Fibroblast of skin of abdomen (primary cell): Measurements from ENCODE around the gene MARVELD3.

Experiments
- DNase-seq: peaks from one replicate; pipeline ENCODE4 v3.0.0-alpha.2; 2013

MARVELD3 gene

DNA sequence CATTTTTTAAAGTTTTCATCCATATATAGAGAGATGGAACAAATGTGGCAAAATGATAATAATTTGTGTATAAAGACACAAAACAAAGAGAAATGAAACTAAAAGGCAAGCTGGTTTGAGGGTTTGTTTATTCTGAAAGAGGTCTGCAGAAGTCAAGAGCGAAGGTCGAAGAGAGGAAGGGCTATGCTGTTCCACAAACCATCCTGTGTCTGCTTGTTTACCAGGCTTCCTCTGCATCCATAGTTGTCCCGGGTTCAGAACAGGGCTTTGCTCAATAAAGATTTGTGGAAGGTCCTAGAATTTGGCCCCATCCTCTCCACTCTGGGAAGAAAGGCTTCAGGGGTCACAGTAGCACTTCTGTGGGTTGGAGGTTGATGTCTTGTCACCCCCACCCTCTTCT is 2.4 kb upstream of the MARVELD3 start:
- DNase-seq, result no peak

DNA sequence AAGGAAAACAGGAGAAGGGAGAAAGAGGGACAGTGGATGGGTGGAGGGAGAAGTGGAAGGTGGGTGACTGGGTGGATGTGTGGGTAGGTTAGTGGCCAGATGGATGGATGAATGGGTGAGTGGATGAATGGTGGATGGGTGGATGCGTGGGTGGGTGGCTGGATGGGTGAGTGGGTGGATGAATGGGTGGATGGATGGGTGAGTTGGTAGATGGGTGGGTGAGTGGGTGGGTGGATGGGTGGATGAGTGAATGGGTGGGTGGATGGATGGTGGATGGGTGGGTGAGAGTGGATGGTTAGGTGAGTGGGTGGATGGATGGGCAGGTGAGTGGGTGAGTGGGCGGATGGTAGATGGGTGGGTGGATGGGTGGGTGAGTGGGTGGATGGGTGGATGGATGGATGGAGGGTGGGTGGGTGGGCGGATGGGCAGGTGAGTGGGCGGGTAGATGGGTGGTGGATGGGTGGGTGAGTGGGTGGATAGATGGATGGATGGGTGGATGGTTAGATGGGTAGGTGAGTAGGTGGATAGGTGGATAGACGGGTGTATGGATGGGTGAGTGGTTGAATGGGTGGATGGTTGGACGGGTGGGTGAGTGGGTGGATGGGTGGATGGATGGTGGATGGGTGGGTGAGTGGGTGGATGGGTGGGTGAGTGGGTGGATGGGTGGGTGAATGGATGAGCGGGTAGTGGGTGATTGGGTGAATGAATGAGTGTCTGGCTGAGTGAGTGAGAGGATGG is 702 bp upstream of the MARVELD3 start:
- no peak for DNase-seq

DNA sequence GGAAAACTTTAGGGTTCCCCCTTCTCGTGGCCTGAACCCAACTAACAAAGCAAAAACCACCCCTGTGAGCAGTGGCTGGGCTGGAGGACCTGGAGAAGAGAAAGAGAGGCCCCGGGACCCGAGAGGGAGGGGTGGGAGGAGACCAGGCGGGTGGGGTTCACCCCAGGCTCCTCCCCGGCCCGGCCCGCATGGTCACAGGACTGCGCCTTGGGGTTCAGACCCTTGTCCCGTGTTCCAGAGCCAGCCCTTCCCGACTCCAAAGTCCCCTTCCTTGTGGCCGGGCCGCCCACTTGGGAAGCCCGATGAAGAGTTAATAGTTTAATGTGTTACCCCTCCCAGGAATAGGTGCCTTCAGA is 852 bp downstream of the MARVELD3 start:
- DNase-seq, result no peak

DNA sequence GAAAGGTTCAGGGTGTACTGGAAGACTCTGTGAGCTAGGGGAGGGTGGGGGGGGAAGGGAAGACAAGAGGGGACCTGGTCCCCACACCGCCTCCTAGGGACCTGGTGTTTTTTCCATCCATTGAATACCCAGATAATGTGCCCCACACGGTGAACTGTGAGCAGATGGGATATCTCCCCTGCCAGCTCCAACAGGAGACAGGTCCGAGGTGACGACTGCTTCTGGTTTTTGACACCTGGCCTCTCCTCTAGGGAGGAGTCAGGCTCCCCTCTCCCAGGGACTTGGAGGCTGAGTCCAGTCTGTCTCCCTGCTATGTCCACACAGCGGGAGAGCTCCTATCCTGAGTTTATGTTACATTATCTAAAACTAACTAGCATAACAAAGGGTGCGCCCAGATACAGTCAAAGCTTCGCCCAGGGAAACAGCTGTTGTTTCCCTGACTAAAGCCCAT is 1.8 kb downstream of the MARVELD3 start:
- DNase-seq, result no peak

- DNase-seq, result peak; percentile 49
Measured at GRCh38 chr16:71628810-71629209, 2.8 kb downstream of the MARVELD3 start.

GRCh38 chr16:71629278-71630016 is 3.5 kb downstream of the MARVELD3 start:
- no peak for DNase-seq

DNA sequence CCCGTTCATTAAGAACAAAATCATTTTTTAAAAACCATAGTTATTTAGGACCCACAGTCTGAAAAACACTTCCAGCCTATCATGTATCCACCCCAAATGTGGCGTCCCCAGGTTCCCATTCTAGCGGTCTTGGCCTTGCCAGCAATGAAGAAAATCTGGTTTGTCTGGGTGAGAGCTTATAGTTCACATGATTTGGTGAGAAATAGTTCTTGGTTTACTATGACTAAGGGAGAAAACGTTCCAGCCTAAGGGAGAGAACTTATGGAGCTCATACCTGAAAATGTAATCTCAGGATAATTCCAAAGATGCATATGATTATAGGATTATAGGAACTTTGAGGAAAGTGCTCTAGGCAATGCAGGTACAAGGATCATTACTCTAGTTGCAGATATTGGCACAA is 4.8 kb downstream of the MARVELD3 start:
- no peak for DNase-seq

- no peak for DNase-seq
Measured at GRCh38 chr16:71631776-71632175, 5.8 kb downstream of the MARVELD3 start.

DNA sequence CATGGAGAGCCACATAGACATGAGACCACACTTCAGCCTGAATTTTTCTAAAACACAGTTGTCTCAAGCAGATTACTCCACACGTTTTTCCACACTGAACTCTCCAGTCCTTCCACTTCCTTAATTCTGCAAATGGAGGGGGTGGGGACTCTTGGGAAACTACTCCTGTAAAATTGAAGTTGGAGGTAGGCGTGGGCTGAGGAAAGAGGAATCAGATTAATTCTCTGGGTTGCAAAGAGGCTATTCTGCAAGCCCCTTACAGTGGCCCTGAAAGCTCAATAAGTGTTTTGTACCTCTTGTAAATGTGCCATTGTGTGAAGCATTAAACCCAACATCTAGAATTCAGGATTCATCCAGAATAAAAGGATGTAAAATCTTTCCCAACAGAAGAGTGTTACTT is 9.6 kb downstream of the MARVELD3 start:
- no peak for DNase-seq

- DNase-seq, result peak; percentile 68
Measured at GRCh38 chr16:71637398-71637797, 11.4 kb downstream of the MARVELD3 start.

- DNase-seq, result no peak
Measured at GRCh38 chr16:71645450-71645849, 19.5 kb downstream of the MARVELD3 start.

DNA sequence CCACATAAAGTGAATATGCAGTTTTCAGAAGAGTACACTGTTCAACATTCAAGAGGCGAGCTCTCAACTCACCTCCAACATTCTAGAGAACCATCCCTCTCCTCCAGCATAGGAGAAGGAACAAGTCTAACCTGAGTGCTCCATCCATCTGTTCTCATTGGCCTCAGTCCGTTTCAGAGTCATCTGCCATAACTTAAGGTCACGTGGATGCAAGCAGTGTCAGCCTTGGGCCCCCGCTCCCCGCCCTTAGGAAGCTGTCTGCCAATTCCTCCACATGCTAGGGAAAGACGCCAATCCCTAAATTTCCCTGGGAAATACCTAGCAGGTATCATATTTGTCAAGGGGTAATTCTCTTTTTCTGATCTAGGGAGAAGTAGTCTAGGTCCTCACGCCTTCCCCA is 21.4 kb downstream of the MARVELD3 start:
- DNase-seq, result no peak

- no peak for DNase-seq
Measured at GRCh38 chr16:71648162-71648561, 22.2 kb downstream of the MARVELD3 start.

DNA sequence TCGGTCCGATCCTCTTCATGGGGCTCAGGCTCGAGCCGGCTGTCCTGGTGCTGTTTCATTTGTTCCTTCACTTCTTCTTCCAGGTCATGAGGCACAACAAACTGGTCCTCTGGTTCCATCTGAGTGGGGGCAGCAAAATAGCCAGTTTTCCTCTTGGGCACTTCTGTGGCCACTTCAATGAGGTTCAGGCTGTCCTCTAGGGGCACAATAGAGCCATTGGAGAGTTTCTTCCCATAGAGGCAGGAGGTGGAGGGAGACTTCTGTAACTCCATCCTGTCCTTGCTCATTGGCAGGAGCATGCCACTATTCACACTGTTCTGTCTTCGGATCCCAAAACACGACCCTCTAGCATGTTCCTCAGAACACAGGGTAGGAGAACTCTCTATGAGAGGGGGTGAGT is 22.9 kb downstream of the MARVELD3 start:
- DNase-seq, result no peak

DNA sequence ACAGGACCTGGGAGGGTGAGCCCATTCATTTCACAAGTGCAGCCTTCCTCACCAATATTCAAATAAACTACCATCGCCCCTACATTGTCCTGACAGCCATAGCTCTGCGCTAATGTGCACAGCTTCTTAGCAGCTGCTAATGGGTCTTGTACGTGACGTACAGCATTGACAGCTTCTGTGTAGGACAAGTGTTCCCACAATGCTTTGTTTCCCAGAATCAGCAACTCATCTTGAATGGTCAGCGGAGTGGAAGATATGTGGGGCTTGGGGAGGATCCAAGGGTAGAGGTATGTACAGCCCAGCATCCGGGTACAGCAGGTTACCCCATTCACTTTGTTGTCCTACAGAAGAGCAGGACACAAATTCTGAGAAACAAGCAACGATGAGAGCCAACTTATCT is 23.7 kb downstream of the MARVELD3 start:
- no peak for DNase-seq

- DNase-seq, result no peak
Measured at GRCh38 chr16:71658771-71659170, 32.8 kb downstream of the MARVELD3 start.

DNA sequence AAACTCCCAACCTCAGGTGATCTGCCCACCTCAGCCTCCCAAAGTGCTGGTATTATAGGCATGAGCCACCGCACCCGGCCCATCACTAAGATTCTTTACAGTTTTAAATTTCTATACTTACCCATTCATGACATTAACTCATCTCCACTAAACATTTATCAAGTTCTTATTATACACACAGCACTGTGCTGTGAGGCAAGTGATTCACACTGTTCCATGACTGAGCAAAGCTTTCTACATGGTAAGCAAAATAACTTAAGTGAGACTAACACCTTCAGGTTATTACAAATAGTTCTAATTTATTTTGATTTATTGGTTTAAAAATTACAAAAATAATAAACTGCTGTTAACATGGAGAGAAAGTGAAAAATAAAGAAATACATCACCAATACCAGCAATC is 33.5 kb downstream of the MARVELD3 start:
- DNase-seq, result no peak

DNA sequence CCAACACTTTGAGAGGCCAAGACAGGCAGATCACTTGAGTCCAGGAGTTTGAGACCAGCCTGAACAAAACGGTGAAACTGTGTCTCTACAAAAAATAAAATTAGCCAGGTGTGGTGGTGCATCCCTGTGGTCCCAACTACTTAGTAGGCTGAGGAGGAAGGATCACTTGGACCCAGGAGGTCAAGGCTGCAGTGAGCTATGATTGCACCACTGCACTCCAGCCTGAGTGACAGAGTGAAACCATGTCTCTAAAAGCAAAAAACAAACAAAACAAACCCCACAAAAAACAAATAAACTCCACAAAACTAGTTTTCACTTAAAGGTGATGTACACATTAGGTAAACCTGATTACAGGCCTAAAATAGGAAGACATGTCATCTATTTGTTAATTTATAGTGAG is 40.3 kb downstream of the MARVELD3 start:
- DNase-seq, result no peak

DNA sequence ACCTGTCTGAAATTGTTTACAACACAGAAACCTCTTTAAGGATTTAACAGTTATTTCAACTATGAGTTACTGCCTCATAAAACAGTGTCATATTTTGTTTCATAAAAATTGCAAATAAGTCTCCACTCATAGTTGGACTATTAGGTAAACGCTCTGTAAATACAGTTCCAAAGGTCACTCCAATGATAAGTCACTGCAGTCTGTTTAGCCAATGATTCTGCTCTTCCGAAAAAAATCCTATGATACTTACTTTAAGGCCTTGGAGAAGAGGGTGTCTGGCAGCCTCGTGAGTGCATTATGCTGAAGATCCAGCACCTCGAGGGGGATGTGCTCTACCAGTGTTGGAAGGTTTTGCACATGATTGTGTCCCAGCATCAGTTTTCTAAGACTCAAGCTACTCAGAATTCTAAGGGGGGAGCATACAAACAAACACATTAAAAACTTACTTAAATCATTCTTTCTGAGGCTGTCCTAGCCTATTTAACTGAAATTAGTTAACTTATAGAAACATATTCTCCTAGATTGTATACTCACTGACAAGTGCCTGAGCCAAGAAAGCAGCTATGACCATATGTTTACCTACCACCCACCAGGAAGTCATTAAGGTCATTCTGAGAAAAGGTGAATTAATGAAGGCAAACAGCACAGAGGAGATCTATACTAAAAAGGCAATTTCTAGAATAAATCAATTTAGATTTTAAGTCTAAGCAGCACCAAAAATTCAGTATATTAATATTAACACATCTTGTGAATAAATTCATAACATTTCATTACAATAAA is 41.1 kb downstream of the MARVELD3 start:
- no peak for DNase-seq

GRCh38 chr16:71669926-71670536 is 44.0 kb downstream of the MARVELD3 start:
- DNase-seq, result peak; percentile 2

DNA sequence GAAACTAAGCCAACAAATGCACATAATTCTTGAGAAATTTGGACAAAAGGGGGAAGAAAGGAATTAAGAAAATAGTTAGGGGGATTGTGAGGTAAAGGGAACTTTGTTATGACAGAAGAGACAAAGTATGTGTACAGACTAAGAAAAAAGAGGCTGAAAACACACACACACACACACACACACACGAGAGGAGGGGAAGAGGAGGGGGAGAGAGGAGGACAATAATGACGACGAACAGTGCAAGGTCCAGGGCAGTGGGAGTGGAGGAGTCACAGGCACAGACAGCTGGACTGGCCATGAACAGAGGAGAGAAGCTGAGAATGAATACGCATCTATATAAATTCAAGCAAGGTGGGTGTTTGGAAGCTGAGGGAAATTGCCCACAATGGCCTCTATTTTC is 44.6 kb downstream of the MARVELD3 start:
- no peak for DNase-seq

- no peak for DNase-seq
Measured at GRCh38 chr16:71671165-71671564, 45.2 kb downstream of the MARVELD3 start.

GRCh38 chr16:71672125-71672524 is 46.1 kb downstream of the MARVELD3 start:
- no peak for DNase-seq
